ENCODE data around the gene ANKMY1.

- TF ChIP-seq CTCF (conservative IDR thresholded peaks at IDR 0.05; ENCODE audit: low read depth, low read length), result no peak; the same call in 1 of the 2 replicates
- no peak for TF ChIP-seq EZH2 (IDR thresholded peaks at IDR 0.05; ENCODE audit: low read length, unreplicated experiment)
Observed at GRCh38 chr2:240564561-240565332, 7.0 kb upstream of the ANKMY1 start.

Data from PC-3 (cell line).